ENCODE data around the gene CCM2.
"Not testable (repeated sequence)": the region's sequence is repeated elsewhere in the genome, so short reads cannot be mapped to it uniquely, and the experiment has no call there.

Gene CCM2

DNA sequence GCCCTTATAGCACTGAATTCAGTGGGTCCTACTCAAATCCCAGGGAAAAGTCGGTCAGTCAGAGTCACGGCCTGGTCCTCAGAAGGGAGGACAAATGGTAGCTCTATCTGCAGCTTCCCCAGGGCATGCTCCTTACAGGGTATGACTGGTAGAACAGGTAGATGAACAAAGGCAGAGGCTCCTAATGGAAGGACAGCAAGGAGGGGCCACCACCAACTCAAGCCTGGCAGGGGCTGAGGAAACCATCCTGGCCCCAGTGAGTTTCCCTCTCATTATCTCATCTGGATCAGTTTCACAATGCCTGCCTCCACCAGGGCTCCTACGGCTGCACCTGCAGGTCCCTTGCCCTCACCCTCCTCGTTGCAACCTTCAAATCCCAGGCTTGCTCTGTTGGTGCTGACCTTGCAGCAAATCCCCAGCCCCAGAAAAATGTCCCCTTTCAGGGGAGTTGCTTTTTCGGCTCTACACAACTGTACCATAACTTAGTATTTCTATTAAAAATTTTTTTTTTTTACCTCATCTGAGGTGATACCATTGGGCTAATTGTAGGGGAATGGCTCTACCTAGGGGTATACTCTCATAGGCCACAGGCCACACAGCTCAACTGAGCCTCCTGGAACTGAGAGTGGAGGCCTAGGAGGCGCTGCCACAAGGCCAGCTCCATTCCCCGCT lies 18.8 kb upstream of the CCM2 start:
- no peak for DNase-seq (ENCODE audit: low spot score)

DNA sequence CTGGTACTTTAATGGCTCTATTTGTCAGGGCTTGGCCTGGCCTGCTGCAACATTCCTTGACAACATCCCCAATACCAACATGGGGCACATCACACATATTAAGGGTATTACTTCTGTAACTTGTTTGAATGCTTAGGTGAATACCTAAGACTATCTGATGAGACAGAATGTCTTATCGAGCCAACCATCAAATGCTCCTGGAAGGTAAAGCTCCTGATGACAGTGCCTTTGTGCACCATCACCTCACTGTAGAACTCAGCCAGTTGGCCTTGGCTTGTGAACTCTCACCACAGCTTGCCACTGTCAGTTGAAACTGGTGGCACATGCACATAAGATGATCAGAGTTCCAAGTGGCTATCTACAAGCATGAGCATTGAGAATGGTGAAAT lies 17.5 kb upstream of the CCM2 start:
- DNase-seq (ENCODE audit: low spot score), result no peak

DNA sequence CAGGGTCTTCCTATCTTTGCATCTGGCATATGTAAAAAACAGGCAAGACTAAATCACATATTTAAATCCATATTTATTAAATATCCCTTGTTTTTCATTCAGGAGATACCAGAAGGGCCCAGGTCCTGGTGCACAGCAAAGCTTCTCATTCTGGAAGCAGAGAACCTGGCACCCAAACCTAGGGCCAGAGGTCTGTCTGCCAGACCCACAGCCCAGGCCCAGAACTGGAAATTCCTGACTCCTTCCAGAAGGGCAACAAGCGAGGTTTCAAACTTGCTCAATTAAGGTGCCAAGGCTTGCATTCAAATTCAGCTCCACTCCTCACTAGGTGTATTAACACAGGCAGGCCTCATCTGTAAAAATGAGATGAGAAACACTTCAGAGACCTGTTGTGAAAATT lies 17.0 kb upstream of the CCM2 start:
- DNase-seq (ENCODE audit: low spot score), result no peak

- no peak for DNase-seq (ENCODE audit: low spot score)
Measured at GRCh38 chr7:44983742-44984477, 16.1 kb upstream of the CCM2 start.

GRCh38 chr7:44984478-44984758 lies 15.6 kb upstream of the CCM2 start:
- no peak for DNase-seq (ENCODE audit: low spot score)

- DNase-seq (ENCODE audit: low spot score), result no peak
Measured at GRCh38 chr7:44985033-44985695, 14.8 kb upstream of the CCM2 start.

DNA sequence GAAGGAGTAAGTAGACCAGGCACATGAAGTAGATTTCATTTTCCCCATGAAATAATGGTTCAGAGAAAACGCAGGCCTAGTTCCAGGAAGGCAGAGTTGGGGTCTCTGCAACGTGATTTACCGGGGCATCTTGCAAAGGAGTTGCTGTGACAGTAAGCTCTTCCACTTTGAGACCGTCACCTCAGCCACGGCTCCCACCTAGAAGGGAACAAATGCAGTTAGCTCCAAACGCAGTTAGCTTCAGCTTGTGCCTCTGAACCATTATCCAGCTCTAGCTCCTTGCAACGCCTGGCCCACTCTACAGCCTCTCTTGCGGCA lies 14.1 kb upstream of the CCM2 start:
- no peak for DNase-seq (ENCODE audit: low spot score)

DNA sequence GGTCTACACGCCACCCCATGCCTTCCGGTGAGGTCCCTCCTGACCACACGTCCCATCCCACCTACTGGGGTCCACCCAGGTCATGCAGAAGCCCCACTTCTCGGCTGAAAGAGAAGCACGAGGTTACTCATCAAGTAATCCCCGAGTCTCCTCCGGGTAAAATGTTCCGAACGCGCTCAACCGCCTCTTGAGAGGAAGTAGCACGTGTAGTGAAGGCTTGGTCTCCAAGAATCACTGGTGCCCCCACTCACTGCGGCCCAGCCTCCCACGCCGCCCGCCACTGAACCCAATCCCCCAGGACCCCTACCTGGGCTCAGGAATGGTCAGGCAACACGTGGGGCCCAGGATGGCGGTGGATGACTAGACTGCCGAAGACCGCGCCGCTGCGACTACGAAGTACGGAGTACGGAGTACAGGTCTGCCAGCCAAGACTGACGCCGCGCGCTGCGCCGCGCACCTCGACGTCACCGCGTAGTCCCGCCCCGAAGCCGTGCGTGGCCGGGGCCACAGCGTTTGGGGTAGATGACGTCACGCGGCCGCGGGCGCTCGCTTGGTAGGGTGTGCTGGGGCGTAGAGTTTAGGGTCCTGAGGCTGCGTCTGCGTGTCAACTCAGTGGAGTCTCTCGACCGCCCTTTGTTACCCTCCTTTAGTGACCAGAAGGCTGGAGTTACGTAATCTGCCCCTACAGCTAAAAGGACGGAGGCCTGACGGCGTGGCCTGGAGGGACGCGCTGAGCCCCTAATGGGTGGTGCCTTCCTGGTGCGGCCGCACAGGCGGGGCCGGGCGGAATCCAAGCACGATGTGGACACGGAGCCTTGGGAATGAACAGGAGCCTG lies 13.6 kb upstream of the CCM2 start:
- peak; percentile 94 for DNase-seq (ENCODE audit: low spot score)

- DNase-seq (ENCODE audit: low spot score), result no peak
Measured at GRCh38 chr7:44987457-44987856, 12.5 kb upstream of the CCM2 start.

DNA sequence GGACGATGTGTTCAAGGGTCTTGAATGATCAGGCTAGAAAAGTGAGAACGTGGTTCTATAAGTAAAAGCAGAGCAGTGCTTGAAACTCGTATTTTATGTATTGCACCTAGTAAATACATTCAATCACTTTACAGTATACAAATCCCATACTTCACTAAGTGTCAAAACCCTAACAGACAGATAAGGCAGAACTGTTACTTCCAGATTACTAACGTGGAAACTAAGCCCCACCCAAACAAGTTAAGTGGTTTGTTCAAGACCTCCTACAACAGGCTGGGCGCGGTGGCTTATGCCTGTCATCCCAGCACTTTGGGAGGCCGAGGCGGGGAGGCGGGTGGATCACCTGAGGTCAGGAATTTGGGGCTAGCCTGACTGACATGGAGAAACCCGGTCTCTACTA lies 12.0 kb upstream of the CCM2 start:
- no peak for DNase-seq (ENCODE audit: low spot score)

GRCh38 chr7:44988701-44989100 lies 11.3 kb upstream of the CCM2 start:
- DNase-seq (ENCODE audit: low spot score), result no peak

- DNase-seq (ENCODE audit: low spot score), result no peak
Measured at GRCh38 chr7:44989132-44989531, 10.9 kb upstream of the CCM2 start.

DNA sequence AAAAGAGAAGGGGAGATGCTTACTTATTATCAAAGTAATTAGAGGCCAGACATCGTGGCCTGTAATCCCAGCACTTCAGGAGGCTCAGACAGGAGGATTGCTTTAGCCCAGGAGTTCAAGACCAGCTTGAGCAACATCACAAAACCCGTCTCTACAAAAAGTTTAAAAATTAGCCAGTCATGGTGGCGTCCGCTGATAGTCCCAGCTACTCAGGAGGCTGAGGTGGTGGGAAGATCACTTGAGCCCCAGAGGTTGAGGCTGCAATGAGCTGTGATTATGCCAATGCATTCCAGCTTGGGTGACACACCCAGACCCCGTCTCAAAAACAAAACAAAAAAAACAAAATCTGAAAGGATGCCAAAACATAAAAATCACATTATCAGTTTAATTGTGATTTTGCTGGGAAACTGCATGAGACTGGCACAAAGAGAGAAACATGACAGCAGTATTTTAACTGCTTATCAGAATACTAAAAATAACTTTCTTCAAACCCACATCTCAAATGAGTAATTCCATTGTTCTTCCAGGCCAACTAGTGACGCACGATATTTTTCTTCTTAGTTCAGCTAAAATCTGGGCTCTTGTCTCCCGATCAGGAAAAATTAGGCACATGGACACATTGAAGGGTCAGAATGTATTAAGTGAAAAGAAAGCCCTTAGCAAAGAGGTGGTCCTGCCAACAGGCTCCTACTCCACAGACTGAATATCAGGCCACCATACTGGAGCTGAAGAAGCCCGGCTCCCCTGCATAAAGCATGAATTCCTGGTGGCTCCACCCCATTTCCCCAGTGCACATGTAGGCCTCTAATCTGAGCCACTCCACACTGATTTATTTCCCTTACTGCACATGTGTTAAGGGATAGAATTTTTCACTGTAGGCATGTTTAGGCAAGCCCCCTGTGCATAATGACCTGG lies 9.6 kb upstream of the CCM2 start:
- DNase-seq (ENCODE audit: low spot score), result no peak

GRCh38 chr7:44992004-44992795 lies 7.8 kb upstream of the CCM2 start:
- not testable (repeated sequence) for DNase-seq (ENCODE audit: low spot score)

DNA sequence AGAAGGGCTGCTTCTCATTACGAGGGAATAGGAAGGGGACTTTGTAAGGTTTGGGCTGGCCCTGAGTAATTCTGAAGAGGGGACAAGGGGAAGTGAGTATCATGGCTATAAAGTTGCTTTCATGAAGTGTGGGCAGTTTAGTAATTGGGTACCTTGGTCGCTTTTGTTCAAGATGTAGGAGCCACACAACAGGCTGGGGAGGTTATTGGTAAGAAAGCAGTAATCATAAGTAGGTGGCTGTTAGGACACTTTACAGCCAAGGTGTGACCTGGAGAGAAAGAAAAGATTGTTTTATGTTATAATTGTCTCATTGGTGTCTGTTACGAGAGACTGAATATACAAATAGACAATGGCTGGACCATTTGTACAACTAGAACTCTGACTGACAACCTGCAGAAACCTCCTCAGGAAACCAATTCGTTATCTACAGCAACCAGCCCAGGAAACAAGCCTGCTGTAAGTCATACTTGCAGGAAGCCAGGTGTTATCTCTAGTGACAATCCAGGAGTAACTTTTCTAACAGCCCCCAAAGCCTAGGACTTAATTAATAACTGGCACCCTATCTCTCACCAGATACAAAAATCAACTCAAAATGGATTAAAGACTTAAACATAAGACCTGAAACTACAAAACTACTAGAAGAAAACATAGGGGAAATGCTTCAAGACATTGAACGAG lies 5.0 kb upstream of the CCM2 start:
- DNase-seq (ENCODE audit: low spot score), result no peak

DNA sequence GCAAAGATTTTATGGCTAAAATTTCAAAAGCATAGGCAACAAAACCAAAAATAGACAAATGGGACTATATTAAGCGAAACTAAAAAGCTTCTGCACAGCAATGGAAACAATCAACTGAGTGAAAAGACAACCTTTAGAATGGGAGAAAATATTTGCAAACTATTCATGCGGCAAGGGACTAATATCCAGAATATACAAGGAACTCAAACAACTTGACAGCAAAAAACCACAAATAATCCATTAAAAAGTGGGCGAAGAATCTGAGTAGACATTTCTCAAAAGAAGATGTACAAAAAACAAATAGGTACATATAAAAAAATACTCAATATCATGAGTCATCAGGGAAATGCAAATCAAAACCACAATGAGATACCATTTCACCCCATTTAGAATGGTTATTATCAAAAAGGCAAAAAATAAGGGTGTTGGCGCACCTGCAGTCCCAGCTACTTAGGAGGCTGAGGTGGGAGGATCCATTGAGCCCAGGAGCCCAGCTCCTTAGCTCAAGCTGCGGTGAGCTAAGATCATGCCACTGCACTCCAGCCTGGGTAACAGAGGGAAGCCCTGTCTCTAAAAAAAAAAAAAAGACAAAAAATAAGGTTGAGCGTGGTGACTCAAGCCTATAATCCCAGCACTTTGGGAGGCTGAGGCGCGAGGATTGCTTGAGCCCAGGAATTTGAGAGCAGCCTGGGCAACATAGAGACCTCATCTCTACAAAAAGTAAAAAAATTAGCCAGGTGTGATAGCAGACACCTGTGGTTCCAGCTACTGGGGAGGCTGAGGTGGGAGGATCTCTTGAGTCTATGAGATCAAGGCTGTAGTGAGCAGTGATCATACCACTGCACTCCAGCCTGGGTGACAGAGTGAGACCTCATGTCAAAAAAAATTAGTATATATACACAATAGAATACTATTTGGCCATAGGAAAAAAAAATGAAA lies 4.2 kb upstream of the CCM2 start:
- no peak for DNase-seq (ENCODE audit: low spot score)

DNA sequence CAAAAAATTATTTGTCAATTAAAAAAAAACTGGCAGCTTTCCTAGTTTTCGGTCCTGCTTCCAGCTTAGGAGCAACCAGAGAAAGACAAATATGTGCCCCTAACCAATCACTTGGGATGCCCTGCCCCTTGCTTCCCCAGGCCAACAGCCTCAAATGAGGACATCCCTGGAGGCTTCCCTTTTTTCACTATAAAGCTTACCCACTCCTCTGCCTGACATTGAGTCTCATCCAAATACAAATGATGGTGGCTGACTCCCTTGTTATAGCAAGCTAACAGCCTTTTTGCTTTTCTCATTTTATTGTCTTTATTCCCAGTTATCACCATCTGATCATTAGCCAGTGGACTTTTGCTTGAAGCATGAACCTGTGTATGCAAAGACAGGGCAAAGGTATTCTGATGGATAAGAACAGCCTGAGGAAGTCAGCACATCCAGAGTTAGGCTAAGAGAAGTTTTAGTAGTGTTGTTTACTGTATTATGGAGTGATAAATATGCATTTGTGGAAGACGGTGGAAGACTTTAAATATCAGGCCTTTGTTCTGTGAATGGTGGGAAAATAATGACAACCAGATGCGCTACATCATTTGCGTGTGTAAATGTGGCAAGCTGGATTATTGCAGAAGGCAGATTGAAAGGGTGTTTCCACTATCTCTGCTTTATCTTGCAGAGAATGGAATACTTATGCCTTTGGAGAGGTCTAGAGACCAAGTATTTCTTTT lies 1.7 kb upstream of the CCM2 start:
- DNase-seq (ENCODE audit: low spot score), result no peak
